ENCODE measurements around the gene MGMT. TPM values are rescaled to one million over a fixed set of nuclear protein-coding genes. Genes with fewer than 3 reads are reported as not detected.

MGMT gene
- total and polyA plus RNA-seq, 8 donors: 1.2 to 37.8 (median 21.3) TPM

DNA sequence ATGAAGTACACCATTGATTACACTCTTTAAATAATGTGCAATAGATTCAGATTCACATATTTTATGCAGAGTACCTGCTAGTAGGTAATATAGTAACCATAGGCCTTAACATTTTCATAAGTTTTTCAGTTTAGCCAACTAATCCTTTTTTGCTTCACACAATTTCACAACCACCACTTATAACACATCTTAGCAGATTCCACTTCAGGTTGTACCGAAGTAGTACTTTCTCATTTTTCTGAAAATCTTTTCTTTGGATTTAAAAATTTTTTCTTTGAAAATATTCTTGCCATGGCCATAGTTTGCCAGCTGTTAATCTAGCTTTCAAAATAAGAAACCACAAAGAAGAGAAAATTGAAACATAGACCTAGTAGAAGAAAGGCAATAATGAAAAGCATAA lies 203.1 kb downstream of the MGMT start:
- 94 to 100% (median 98%) methylated on average over 1 of the region's 1 CpG for WGBS, 5 donors
- Histone ChIP-seq H3K36me3 (no peaks in the 10 kb centered on the region), H3K27ac (no peak overlapping the region), H3K4me3 (no peak overlapping the region), H3K27me3 (no peaks in the 10 kb centered on the region), H3K9me3 (peaks cover 0 to 5% (median 0%) of the 10 kb centered on the region in 4 donors), H3K4me1 (no peaks in the 10 kb centered on the region)
- TF ChIP-seq POLR2AphosphoS5 (IDR thresholded peaks at IDR 0.05): no peak
- no peak for TF ChIP-seq EP300 (IDR thresholded peaks at IDR 0.05)
- TF ChIP-seq, protein P1, sequence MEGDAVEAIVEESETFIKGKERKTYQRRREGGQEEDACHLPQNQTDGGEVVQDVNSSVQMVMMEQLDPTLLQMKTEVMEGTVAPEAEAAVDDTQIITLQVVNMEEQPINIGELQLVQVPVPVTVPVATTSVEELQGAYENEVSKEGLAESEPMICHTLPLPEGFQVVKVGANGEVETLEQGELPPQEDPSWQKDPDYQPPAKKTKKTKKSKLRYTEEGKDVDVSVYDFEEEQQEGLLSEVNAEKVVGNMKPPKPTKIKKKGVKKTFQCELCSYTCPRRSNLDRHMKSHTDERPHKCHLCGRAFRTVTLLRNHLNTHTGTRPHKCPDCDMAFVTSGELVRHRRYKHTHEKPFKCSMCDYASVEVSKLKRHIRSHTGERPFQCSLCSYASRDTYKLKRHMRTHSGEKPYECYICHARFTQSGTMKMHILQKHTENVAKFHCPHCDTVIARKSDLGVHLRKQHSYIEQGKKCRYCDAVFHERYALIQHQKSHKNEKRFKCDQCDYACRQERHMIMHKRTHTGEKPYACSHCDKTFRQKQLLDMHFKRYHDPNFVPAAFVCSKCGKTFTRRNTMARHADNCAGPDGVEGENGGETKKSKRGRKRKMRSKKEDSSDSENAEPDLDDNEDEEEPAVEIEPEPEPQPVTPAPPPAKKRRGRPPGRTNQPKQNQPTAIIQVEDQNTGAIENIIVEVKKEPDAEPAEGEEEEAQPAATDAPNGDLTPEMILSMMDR (IDR thresholded peaks at IDR 0.05): no peak
- no peak for TF ChIP-seq POLR2A (IDR thresholded peaks at IDR 0.05)
- intact Hi-C loops (cut with DNase I; ENCODE audit: low total_unique reads): no loop called here
- no peak for DNase-seq

DNA sequence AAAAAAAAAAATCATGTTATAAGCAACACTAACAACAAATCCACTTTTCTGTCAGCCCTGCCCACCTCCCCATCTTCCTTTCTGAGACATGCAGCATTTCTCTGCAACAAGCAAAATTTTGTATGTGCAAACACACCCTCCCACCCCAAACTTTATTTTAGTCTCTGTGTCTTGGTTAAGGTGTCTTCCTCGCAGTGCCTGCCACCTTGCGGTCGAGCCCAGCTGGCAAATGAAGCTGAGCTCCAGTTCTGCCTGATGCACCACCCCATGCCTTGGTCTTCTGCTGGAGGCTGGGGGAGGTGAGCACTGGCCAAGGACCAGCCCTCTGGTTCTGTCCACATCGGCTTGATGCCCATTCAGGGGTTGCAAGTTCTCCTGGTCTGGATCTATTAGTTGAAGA lies 206.3 kb downstream of the MGMT start:
- 94 to 97% (median 96%) methylated on average over 4 of the region's 4 CpGs for WGBS, 5 donors
- no peak overlapping the region for H3K27ac ChIP-seq

DNA sequence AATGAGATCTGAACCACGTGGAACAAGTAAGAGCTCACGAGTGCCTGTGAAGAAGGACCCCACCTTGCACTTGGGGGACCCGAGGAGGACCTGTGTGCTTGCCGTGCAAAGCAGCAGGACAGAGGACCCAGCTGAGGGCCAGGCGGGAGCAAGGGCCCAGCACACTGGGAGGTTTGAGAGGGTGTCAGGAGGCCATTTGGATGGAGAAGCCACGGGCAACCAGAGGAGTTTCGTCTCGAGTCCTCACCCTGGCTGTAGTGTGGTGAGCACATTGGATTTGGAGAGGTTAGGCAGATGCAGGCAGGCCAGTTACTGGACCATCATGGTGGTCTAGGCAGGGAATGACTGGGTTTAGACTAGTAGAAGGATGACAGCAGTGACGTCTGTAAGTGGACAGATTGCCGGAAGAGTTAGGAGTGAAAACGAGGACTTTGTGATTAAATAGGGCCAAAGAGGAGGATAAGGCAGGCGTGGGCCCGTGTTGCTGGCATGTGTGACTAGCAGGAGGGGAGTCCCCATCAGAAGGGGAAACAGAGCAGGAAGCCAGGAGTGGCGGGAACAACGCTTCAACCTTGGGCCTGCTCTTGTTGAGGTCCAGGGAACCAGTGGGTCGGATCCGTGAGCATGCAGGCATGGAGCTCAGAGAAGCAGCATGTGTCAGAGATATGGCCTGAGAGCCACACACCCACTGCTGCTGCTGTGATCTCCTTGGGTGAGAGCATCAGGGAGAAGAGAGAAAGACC lies 208.2 kb downstream of the MGMT start:
- H3K4me3 ChIP-seq: no peak overlapping the region
- TF ChIP-seq EP300 (IDR thresholded peaks at IDR 0.05): no peak
- TF ChIP-seq POLR2A (IDR thresholded peaks at IDR 0.05): no peak
- no peak for TF ChIP-seq POLR2AphosphoS5 (IDR thresholded peaks at IDR 0.05)
- TF ChIP-seq, protein P1 (IDR thresholded peaks at IDR 0.05): no peak
- H3K27me3 ChIP-seq: no peaks in the 10 kb centered on the region
- WGBS, 5 donors: 86 to 97% (median 91%) methylated on average over 17 of the region's 17 CpGs
- no peak for DNase-seq
- no peaks in the 10 kb centered on the region for H3K4me1 ChIP-seq
- no peak overlapping the region for H3K27ac ChIP-seq
- intact Hi-C loops (cut with DNase I; ENCODE audit: low total_unique reads): no loop called here
- H3K9me3 ChIP-seq: peaks cover 0 to under 1% (median 0%) of the 10 kb centered on the region in 4 donors
- peaks cover 0 to under 1% (median 0%) of the 10 kb centered on the region in 4 donors for H3K36me3 ChIP-seq

More for the DNA sequence above, 206.3 kb downstream of the MGMT start:
- TF ChIP-seq POLR2AphosphoS5 (IDR thresholded peaks at IDR 0.05) (no peak), EP300 (IDR thresholded peaks at IDR 0.05) (no peak), POLR2A (IDR thresholded peaks at IDR 0.05) (no peak)
- TF ChIP-seq, protein P1 (IDR thresholded peaks at IDR 0.05): no peak
- DNase-seq: no peak
- no peaks in the 10 kb centered on the region for H3K4me1 ChIP-seq
- H3K9me3 ChIP-seq: peaks cover 0 to 5% (median 0%) of the 10 kb centered on the region in 4 donors
- H3K4me3 ChIP-seq: no peak overlapping the region
- no peaks in the 10 kb centered on the region for H3K27me3 ChIP-seq
- H3K36me3 ChIP-seq: no peaks in the 10 kb centered on the region
- intact Hi-C loops (cut with DNase I; ENCODE audit: low total_unique reads): no loop called here

- Histone ChIP-seq H3K4me1 (no peaks in the 10 kb centered on the region), H3K9me3 (no peaks in the 10 kb centered on the region), H3K36me3 (peaks cover 0 to 9% (median 1%) of the 10 kb centered on the region in 4 donors), H3K4me3 (no peak overlapping the region), H3K27me3 (no peaks in the 10 kb centered on the region), H3K27ac (no peak overlapping the region)
- WGBS, 5 donors: 86 to 99% (median 94%) methylated on average over 8 to 12 of the region's 12 CpGs
- TF ChIP-seq POLR2AphosphoS5 (IDR thresholded peaks at IDR 0.05): no peak
- TF ChIP-seq, protein P1 (IDR thresholded peaks at IDR 0.05): no peak
- no peak for TF ChIP-seq EP300 (IDR thresholded peaks at IDR 0.05)
- TF ChIP-seq POLR2A (IDR thresholded peaks at IDR 0.05): no peak
- no peak for DNase-seq
- intact Hi-C loops (cut with DNase I; ENCODE audit: low total_unique reads): no loop called here
Measured at GRCh38 chr10:129676014-129676413, 209.0 kb downstream of the MGMT start.
